ENCODE data around the gene S100A9. TPM values are rescaled to one million over a fixed set of nuclear protein-coding genes. Genes with fewer than 3 reads are reported as not detected.

Gene S100A9
- total and polyA plus RNA-seq, 2 experiments from 2014 or later, result 3.2 to 6.4 TPM

DNA sequence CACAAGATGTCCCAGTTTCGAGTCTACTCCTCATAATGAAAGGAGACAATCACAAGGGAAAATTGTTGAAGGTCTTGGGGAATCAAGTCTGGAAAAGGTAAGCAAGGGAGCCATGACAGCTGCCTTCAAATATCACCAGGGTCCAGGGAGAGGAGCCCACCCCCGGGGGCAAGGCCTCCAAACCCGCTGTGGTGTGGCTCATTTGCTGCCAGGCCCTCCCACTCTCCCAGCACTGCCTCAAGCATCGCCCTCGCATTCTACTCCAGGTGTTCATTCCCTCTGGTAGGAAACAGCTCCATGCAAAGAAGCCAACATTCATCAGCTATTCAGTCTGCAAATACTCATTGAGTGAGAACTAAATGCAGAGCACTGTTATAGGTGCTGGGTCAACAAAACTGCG is 8.6 kb downstream of the S100A9 start:
- Histone ChIP-seq H3K27me3 (no peaks in the 10 kb centered on the region), H3K4me3 (no peak overlapping the region), H3K27ac (no peak overlapping the region), H3K4me2 (no peak overlapping the region), H4K20me1 (ENCODE audit: insufficient read depth, poor library complexity, severe bottlenecking) (no peaks in the 10 kb centered on the region), H3K9me3 (ENCODE audit: low read depth) (no peaks in the 10 kb centered on the region), H3K9me2 (replicated peaks; ENCODE audit: insufficient read depth) (no peaks in the 10 kb centered on the region), H3K4me1 (ENCODE audit: insufficient read depth) (no peaks in the 10 kb centered on the region), H2AFZ (no peak overlapping the region), H3K79me2 (no peaks in the 10 kb centered on the region), H3K36me3 (replicated peaks; ENCODE audit: insufficient read depth, low read depth) (no peaks in the 10 kb centered on the region)
- 68% methylated on average over 6 of the region's 6 CpGs for WGBS (ENCODE audit: low lambda C conversion rate, missing lambda C conversion rate)
- TF ChIP-seq, protein P1, sequence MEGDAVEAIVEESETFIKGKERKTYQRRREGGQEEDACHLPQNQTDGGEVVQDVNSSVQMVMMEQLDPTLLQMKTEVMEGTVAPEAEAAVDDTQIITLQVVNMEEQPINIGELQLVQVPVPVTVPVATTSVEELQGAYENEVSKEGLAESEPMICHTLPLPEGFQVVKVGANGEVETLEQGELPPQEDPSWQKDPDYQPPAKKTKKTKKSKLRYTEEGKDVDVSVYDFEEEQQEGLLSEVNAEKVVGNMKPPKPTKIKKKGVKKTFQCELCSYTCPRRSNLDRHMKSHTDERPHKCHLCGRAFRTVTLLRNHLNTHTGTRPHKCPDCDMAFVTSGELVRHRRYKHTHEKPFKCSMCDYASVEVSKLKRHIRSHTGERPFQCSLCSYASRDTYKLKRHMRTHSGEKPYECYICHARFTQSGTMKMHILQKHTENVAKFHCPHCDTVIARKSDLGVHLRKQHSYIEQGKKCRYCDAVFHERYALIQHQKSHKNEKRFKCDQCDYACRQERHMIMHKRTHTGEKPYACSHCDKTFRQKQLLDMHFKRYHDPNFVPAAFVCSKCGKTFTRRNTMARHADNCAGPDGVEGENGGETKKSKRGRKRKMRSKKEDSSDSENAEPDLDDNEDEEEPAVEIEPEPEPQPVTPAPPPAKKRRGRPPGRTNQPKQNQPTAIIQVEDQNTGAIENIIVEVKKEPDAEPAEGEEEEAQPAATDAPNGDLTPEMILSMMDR (IDR thresholded peaks at IDR 0.05; ENCODE audit: poor library complexity), result no peak
- no peak for TF ChIP-seq EZH2 (IDR thresholded peaks at IDR 0.05; ENCODE audit: borderline replicate concordance)
- TF ChIP-seq EZH2phosphoT487 (IDR thresholded peaks at IDR 0.05; ENCODE audit: low read depth, severe bottlenecking, unreplicated experiment), result no peak
- DNase-seq (ENCODE audit: low spot score), result no peak

DNA sequence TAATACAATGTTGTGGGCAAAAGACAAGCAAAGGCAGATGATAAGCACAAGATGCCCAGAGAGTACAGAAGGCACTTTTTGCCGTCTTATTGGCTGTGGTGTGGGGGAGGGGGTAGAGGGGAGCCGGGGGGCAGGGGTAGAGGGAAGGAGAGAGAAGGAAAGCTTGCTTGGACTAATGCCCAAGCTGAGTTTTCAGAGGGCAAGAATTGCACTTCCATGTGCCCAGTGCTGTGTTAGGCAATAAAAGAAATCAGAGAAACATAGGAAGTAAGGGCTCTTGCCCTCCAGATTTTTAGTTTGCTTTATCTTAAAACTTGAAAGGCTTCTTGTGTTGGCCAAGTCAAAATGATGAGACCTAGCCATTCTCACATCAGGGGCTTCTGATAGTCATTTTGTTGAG is 9.4 kb downstream of the S100A9 start:
- no peaks in the 10 kb centered on the region for H3K9me2 ChIP-seq (replicated peaks; ENCODE audit: insufficient read depth)
- H3K9me3 ChIP-seq (ENCODE audit: low read depth), result no peaks in the 10 kb centered on the region
- no peak for TF ChIP-seq EZH2 (IDR thresholded peaks at IDR 0.05; ENCODE audit: borderline replicate concordance)
- TF ChIP-seq, protein P1 (IDR thresholded peaks at IDR 0.05; ENCODE audit: poor library complexity), result no peak
- TF ChIP-seq EZH2phosphoT487 (IDR thresholded peaks at IDR 0.05; ENCODE audit: low read depth, severe bottlenecking, unreplicated experiment), result no peak
- no peak overlapping the region for H2AFZ ChIP-seq
- H3K79me2 ChIP-seq, result no peaks in the 10 kb centered on the region
- H3K27ac ChIP-seq, result no peak overlapping the region
- no peak for DNase-seq (ENCODE audit: low spot score)
- H3K27me3 ChIP-seq, result no peaks in the 10 kb centered on the region
- H4K20me1 ChIP-seq (ENCODE audit: insufficient read depth, poor library complexity, severe bottlenecking), result no peaks in the 10 kb centered on the region
- no peak overlapping the region for H3K4me2 ChIP-seq
- 78% methylated on average over 2 of the region's 2 CpGs for WGBS (ENCODE audit: low lambda C conversion rate, missing lambda C conversion rate)
- no peaks in the 10 kb centered on the region for H3K4me1 ChIP-seq (ENCODE audit: insufficient read depth)
- no peak overlapping the region for H3K4me3 ChIP-seq
- H3K36me3 ChIP-seq (replicated peaks; ENCODE audit: insufficient read depth, low read depth), result no peaks in the 10 kb centered on the region

DNA sequence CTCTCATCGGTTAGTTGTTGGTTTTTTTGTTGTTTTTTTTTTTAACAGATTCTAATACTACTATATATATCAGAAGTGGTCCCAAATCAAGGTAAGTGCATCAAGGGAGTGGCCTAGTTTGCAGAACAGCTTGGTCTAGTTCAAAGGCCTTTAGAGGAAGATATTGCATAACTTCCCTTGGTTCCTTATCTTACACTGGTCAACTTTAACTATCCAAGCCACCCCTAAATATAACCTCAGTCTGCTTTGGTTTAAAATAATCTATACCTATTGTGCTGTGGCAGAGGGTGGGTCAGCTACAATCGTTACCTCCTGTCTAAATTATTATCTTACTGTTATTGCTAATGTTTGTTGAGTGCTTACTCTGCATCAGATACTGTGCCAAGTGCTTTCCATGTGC is 10.8 kb downstream of the S100A9 start:
- Histone ChIP-seq H3K4me3 (no peak overlapping the region), H3K4me1 (ENCODE audit: insufficient read depth) (no peaks in the 10 kb centered on the region), H3K9me2 (replicated peaks; ENCODE audit: insufficient read depth) (no peaks in the 10 kb centered on the region), H2AFZ (no peak overlapping the region), H3K27me3 (no peaks in the 10 kb centered on the region), H4K20me1 (ENCODE audit: insufficient read depth, poor library complexity, severe bottlenecking) (no peaks in the 10 kb centered on the region), H3K27ac (no peak overlapping the region), H3K36me3 (replicated peaks; ENCODE audit: insufficient read depth, low read depth) (no peaks in the 10 kb centered on the region), H3K79me2 (no peaks in the 10 kb centered on the region), H3K4me2 (no peak overlapping the region), H3K9me3 (ENCODE audit: low read depth) (no peaks in the 10 kb centered on the region)
- no peak for TF ChIP-seq EZH2 (IDR thresholded peaks at IDR 0.05; ENCODE audit: borderline replicate concordance)
- no peak for TF ChIP-seq EZH2phosphoT487 (IDR thresholded peaks at IDR 0.05; ENCODE audit: low read depth, severe bottlenecking, unreplicated experiment)
- TF ChIP-seq, protein P1 (IDR thresholded peaks at IDR 0.05; ENCODE audit: poor library complexity), result no peak
- WGBS (ENCODE audit: low lambda C conversion rate, missing lambda C conversion rate), result 68% methylated on average over 2 of the region's 2 CpGs
- DNase-seq (ENCODE audit: low spot score), result no peak

DNA sequence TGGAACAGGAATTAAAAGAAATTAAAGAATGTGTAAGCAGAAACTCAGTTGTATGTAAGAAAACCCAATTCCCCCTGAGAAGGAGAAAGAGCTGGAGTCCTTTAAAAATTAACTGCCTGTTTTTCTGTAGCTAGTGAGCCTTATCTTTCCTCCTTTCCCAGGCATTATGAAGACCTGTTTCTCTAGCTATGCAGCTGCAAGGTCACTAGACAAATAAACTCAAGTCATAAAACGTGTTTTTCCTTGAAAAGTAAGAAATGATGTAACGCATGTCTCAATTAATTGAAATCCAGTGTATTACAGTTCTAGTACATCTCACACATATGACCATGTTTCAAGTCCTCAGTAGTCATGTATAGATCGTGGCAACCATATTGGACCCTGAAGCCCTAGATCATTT is 12.5 kb downstream of the S100A9 start:
- WGBS (ENCODE audit: low lambda C conversion rate, missing lambda C conversion rate), result 61% methylated on average over 3 of the region's 3 CpGs
- Histone ChIP-seq H3K36me3 (replicated peaks; ENCODE audit: insufficient read depth, low read depth) (no peaks in the 10 kb centered on the region), H3K27ac (no peak overlapping the region)

More for the DNA sequence above, 12.5 kb downstream of the S100A9 start:
- no peak overlapping the region for H3K4me2 ChIP-seq
- no peaks in the 10 kb centered on the region for H3K4me1 ChIP-seq (ENCODE audit: insufficient read depth)
- DNase-seq (ENCODE audit: low spot score), result no peak
- no peaks in the 10 kb centered on the region for H3K79me2 ChIP-seq
- H3K9me2 ChIP-seq (replicated peaks; ENCODE audit: insufficient read depth), result no peaks in the 10 kb centered on the region
- no peaks in the 10 kb centered on the region for H4K20me1 ChIP-seq (ENCODE audit: insufficient read depth, poor library complexity, severe bottlenecking)
- no peak overlapping the region for H3K4me3 ChIP-seq
- H3K9me3 ChIP-seq (ENCODE audit: low read depth), result no peaks in the 10 kb centered on the region
- H3K27me3 ChIP-seq, result no peaks in the 10 kb centered on the region
- no peak for TF ChIP-seq EZH2phosphoT487 (IDR thresholded peaks at IDR 0.05; ENCODE audit: low read depth, severe bottlenecking, unreplicated experiment)
- TF ChIP-seq, protein P1 (IDR thresholded peaks at IDR 0.05; ENCODE audit: poor library complexity), result no peak
- TF ChIP-seq EZH2 (IDR thresholded peaks at IDR 0.05; ENCODE audit: borderline replicate concordance), result no peak
- H2AFZ ChIP-seq, result no peak overlapping the region
